Stromal cell of bone marrow (primary cell): ENCODE data around the gene ATCAY.
"Not testable (repeated sequence)": the region's sequence is repeated elsewhere in the genome, so short reads cannot be mapped to it uniquely, and the experiment has no call there.

ENCODE experiments used
- DNase-seq: peaks from one replicate; pipeline ENCODE4 v3.0.0-alpha.2; 2012; ENCODE audit warnings: low read depth

ATCAY gene

DNA sequence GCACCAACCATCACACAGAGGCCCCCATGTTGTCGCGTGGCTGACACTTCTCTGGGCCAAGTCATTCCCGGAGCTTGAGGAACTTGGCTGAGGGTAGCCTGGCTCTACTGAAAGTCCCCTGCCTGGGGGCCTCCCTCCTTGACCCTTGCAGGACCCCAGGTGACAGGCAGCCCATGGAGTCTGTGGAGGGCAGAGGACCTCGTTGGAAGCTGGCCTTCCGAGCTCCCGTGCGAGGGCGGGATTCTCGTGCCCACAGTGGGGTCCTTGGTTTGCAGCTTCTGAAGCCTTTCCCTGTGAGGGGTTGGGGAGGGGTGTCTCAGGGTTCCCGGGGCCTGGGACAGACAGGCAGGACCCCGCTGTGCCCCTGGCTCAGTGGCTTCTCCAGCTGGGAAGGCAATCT lies 68.8 kb downstream of the ATCAY start:
- no peak for DNase-seq

DNA sequence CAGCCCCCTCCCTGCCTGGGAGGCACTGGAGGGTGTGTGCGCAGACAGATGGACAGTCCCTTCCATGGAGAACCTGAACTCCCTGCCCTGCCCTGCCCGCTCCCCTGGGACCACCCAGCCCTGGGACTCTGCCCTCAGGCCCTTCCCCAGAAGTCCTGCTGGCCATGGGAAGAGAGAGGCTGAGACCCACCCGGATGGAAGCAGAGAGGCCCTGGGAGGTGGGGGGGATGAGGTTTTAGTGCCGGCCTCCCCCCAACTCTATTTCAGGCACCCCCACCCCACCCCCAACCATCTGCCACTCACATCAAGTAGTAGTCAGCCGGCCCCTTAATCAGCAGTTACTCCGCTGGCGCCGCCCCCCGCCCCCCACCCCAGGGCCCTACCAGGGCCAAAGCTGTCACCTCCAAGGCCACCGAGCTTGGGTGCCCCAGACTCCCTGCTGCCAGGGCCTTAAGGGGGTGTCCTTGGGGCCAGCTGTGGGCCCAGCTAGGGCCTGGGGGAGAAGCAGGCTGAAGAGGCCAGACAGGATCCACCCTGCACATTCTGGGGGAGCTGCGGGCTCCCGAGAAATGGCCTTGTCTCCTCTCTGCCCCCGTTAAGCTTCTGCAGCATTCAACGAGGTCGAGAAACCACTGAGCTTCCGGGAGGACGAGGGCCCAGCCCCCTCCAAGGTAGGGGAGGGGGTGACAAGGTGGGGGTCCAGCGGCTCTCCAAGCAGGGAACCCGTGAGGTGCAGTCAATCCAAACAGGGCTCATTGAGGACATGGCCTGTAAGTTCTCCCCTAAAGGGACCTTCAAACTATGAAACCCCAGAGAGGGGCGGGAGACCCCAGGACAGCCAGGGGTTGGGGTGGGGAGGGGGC lies 69.7 kb downstream of the ATCAY start:
- DNase-seq, result no peak

DNA sequence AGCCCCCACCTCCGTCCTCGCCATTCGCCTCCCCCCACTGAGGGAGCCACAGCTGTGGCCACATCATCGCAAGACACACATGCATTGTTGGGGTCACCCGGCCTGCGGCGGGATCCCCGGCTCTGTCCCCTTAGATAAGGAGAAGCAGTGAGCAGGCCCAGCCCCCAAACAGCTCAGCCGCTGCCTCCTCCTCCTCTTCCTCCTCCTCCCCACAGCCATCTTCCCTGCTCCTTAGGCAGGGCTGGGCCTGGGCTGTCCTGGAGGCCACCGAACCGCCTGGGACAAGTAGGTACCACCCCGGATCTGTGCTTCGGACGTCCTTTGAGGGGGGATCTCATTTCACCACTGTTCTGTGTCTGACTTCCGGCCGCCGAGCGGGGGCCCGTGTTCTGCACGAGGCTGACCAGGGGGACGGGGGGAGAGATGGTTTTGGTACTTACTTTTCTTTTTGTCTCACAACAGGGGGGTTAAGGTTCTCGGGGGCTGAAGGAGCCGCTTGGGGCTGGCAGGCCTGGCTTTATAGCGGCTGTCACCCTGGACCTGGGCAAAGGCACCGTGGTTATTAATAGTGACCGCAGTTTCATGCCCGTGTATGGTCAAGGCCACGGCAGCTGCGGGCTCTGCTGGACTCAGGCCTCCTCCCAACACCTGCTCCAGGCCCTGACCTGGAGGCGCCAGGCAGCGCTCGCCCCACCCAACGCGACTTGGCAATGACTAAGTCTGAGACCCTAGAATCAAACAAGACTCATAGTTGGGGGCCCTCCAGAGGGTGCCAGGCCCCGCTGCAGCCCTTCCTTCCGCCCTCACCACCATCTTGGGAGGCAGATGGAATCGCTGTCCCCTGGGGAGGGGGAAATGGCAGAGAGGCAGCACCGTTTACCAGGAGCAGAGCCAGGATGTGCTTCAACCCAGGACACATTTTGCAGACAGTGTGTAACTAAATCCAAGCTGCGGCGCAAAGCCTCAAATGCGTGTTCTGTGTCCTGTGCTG lies 70.7 kb downstream of the ATCAY start:
- no peak for DNase-seq

DNA sequence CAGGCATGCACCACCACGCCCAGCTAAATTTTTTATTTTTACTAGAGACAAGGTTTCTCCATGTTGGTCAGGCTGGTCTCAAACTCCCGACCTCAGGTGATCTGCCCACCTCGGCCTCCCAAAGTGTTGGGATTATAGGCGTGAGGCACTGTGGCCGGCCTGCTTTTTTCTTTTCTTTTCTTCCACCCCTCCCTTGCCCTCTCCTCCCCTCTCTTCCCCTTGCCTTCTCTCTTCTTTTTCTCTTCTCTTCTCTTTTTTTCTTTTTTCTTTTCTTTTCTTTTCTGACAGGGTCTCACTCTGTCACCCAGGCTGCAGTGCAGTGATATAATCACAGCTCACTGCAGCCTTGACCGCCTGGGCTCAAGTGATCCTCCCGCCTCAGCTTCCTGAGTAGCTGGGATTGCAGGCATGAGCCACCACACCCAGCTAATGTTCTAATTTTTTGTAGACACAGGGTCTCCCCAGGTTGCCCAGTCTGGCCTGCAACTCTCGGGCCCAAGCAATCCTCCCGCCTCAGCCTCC lies 72.3 kb downstream of the ATCAY start:
- not testable (repeated sequence) for DNase-seq

DNA sequence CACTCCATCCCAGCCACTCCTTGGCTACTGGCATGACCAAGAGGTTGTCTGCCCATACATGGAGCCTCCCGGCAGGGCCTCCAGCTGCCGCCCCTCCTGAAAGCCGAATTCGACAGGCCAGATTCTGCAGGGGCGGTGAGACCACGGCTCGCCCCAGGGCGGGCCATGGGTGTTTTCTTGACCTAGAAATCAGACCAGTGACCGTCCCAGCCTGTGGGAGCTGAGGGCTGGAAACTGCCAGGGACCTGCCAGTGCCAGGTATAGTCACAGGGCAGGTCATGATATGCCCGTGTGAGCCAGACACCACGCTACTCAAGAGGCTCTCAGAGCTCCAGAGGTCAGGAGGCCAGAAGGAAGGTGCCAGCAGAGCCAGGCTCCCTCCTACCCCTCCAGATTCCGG lies 73.6 kb downstream of the ATCAY start:
- no peak for DNase-seq

DNA sequence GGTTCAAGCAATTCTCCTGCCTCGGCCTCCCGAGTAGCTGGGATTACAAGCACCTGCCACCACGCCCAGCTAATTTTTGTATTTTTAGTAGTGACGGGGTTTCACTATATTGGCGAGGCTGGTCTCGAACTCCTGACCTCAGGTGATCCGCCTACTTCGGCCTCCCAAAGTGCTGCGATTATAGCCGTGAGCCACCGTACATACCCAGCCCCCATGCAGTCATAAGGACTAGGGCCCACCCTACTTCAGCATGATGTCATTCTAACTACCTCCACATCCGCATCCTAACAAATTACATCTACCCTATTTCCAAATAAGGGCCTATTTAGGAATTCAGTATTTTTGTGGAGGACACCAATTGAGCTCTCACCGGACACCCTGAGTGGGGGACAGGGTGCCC lies 74.8 kb downstream of the ATCAY start:
- DNase-seq, result not testable (repeated sequence)

DNA sequence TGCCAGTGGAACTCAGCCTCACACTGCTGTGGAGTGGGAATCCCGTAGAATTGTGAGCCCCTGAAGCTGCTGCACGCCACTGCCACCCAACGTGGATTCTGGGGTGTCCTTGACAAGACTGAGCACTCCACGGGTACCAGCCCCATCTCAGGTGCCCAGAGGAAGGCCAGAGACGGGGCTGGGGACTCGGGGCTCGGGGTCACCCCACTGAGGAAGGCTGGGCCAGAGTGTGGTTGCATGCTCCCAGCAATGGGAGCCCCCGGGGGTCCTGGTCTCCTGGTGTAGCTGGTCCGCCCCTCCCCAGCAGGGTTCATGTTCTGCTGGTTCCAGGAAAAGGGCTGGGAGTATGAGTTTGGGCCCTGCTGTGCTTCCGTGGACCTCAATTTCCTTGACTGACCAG lies 75.2 kb downstream of the ATCAY start:
- no peak for DNase-seq

DNA sequence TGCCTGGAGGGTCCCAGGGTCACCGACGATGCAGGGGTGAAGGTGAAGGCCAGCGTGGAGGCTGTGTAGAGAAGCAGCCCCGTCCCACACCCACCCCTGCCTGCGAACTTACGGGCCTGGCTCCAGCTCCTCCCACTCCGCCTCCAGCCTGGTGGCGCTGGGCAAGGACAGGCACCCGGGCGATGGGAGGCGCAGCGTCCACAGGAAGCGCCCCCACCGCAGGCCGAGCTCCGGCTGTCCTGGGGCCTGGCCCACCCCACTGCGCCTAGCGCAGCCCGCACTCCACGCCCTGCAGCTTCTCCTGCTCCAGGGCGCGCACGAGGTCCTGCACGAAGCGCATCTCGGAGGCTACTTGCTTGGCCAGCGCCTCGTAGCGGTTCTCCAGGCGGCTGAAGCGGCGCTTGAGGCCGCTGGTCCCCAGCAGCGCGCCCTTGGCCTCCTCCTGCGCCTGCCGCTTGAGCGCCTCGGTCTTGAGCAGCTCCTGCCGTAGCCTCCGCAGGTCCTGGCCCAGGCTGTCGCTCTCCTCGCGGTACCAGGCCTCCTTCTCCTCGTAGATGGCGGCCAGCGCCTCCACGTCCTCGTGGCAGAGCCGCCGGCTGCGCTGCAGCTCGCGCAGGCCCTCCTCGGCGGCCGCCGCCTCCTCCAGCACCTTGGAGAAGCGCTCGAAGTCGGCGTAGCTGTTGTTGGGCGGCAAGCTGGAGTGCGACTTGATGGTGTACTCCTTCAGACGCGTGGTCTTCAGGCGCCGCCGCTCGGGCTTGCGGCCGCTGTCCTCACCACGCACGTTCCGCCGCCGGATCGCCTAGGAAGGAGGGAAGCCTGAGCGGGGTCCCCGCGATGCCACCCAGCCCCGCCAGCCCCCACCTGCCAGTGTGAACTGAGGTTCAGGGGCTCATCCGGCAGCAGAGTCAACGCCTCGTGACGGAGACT lies 78.6 kb downstream of the ATCAY start:
- no peak for DNase-seq

DNA sequence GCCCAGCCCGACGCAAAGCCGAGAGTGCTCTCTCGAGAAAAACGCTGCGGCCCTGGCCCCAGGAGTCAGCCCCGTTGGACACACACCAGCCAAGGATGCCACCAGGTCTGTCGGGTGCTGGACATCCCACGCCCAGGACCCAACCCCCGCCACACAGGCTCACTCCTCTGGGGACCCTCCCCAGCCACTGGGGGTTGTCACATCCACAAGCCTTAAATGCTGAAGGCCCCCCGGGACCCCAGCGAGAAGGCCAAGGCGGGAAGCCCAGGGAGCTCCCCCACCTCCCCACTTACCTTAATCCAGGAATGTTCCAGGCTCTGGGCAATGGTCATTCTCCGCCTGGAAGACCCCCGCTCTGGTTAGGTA lies 79.3 kb downstream of the ATCAY start:
- DNase-seq, result no peak

DNA sequence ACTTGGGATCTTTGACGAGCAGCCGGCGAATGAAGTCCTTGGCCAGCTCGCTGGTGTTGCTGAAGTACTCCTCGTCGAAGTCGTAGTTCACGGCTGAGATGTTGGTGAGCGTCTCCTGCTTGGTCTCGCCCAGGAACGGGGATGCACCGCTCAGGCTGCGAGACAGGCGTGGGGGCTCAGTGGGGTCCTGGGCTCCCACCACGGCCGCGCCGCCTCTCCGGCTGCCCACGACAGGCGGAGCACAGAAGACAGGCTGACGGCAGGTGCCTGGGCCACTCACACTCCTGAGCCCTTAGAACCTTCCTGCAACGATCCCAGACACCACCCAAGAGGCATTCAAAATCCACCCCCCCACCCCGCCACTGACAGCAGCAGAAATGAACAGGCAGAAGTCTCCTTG lies 80.5 kb downstream of the ATCAY start:
- DNase-seq, result no peak

DNA sequence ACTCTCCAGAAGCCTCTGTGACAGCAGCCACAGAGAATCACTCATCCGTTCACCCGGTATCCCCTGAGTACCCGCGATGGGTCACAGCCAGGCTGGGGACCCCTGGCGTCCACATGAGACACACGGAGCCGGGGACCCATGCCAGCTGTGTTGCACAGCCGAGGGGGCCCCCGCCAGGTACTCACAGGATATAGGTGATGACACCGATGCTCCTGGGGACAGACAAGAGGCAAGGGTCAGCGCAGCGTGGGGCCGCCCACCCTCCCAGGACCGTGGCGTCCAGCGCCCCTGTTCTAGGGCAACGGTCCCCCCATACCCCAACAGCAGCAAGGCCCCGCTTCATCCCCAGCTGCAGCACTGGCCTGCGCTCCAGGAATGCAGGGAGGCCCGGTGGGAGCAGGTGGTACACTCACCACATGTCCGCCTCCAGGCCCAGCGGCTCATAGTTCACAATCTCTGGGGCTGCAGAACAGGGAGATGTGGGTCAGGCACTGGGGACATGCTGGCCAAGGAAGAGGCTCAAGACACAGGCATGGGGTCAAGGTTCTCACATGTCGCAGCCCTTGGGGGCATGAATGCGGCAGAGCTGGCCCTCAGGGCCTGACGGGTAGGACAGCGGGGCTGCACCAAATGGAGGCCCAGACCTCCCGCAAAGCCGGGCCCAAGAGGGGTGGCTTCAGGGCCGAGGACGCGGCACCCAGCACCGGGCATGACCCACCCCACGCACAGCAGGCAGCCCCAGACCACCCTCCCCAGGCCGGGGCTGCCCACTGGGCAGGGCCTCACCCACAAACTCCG lies 83.2 kb downstream of the ATCAY start:
- DNase-seq, result no peak

DNA sequence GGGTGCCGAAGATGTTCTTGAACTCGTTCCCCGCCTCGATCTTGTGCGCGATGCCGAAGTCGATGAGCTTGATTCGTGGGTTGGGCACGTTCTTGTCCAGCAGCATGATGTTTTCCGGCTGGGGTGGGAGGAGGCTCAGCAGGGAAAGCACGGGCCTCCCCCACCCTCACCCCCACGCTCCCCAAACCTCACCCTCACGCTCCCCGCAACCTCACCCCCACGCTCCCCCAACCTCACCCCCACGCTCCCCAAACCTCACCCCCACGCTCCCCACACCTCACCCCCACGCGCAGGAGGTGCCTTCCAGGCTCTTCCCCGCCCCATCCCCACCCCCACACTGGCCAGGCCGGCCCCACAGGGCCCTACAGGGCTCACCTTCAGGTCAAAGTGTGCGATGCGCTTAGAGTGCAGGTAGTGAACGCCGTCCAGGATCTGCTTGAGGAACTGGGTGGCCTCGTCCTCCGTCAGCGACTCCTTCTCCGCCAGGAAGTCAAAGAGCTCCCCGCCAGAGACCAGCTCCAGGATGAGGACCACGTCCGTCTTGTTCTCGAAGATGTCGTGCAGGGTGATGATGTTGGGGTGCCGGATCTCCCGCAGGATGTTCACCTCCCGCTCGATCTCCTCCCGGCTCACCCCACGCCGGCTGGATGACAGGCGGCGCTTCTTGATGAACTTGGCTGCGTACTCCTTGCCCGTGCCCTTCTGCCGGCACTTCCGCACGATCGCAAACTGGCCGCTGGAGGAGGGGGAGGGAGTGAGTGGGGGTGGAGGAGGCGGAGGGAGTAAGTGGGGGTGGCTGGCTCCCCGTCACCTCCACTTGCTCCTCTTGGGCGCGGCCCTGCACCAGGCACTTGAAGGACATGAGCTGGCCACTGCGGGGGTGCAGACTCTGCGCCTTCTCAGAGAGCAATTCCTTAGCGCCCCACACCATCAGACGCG lies 84.0 kb downstream of the ATCAY start:
- no peak for DNase-seq

DNA sequence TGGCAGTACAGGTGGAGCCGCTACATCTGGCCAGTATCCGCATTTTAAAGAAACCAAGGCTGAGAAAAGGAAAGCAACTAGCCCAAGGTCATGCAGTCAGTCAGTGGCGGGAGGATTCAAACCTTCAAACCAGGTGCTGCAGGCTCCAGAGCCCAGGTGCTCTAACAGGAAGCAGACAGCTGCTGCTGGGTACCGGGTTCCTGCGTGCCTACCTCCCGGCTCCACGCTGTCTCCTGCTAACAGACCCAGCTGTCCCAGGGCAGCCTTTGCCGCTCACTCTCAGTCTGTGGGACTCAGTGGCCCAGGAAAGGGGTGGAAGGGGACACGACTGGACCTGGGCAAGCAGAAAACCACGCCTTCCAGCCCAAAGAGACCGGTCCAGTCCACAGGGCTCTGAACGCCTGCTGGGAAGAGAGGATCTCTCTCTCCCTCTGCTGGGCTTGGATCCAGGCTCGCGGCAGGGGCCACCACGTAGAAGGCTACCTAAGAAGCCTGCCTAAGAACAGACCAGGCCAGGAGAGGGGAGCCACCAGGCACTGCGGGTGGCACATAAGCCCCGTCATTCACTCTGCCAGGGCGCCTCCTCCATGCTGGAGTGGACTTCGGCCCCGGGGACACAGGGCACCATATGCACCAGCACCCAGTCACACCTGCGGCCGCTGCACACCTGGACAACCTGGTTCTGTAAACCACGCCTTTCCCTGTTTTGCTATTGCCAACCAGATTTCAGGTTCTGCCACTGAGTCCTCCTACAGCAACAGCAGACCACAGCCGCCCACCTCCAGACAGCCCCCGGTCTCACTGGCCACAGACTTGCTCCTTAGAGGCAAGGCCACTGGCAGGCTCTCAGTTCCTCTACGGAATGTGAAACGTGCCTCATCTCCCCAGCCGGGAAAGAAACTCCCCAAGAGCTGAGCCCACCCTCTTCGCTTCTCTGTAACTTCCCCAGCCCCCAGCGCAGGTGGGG lies 85.8 kb downstream of the ATCAY start:
- no peak for DNase-seq

DNA sequence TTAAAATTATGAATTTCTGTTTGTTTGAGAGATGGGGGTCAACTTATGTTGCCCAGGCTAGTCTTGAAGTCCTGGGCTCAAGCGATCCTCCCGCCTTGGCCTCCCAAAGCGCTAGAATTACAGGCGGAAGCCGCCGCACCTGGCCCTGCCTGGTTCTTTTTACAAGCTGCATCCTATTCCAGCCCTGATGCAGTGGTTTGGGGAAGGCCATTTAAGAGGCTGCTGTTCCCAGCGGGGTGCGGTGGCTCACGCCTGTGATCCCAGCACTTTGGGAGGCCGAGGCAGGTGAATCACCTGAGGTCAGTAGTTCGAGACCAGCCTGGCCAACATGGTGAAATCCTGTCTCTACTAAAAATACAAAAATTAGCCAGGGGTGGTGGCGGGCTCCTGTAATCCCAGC lies 87.5 kb downstream of the ATCAY start:
- not testable (repeated sequence) for DNase-seq

DNA sequence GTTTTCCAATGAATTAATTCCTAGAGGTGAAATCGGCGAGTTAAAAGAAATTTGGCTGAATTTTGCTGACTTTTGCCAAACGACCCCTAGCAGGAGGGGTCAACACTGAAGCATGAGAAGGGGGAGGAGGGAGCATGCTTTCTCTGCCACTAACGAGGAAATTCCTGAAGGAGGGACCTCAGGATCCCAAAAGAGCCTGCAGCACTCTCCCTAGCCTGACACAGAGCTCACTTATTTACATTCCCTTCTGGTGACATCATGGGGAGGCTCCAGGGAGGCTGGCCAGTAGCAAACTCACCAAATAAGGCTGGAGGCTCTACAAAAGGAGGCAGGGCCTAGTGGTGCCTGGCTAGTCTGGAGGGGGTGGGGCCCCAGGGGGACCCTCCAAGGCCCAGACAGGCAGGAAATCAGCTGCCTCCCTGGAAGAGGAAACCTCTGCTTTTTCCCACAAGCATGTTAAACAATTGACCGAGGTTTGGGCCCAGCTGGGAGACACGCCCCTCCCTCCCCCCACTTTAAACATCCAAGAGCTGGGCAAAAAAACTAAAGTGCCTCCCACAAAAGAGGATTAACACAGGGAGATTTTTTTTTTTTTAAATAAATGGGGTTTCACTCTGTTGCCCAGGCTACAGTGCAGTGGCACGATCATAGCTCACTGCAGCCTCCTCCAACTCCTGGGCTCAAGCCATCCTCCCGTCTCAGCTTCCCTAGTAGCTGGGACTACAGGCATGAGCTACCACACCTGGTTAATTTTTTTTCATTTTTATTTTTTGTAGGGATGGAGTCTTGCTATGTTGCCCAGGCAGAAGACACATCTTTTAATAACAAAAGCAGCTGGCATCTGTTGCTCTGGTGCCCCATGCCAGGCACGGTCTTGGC lies 88.3 kb downstream of the ATCAY start:
- peak; percentile 99 for DNase-seq

DNA sequence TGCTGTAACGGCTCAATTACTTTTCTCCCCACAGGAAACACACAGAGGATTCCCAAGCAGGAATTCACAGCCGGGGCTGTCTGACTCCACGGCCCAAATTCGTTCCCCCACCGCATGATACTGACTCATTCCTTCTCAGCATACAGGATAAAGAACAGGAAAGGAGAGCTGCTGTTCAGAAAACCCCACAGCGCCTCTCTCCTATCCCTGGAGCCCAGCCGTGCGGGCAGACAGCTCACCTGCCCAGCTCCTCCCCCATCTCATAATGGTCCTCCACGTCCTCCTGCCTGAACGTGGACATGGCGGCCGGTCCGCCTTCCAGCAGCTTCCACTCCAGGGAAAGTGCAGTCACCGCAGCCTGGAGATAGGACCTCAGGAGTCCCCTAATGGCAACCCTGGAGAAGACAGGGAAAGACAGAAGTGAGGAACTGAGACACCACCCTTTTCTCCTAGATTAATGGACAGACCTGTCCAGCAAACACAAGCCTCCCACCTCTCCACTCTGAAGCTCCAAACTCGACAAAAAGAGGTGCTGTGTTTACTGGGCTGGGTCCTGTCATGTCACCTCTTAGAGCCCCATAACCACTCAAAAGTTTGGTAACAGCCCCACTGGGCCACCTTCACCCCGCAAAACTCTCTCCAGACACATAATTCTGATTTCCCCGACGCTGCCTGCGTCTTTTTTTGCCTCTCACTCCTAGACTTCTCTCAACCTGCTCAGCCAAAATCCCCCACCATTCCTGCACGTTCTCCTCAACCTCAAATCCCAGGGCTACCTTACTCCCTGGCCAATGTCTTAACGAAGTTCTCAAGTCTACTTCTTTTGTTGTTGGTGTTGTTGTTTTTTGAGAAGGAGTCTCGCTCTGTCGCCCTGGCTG lies 89.2 kb downstream of the ATCAY start:
- peak; percentile 82 for DNase-seq
